Right lobe of liver (tissue), 4 donors: Measurements from ENCODE around the gene LCA5L.

Experiments used
- POLR2A ChIP-seq: fragments of 450-650 bp; IDR thresholded peaks from one replicate; pipeline ENCODE4 v1.6.1; 2017; ENCODE audit warnings: antibody characterized with exemption, mild to moderate bottlenecking
- TF ChIP-seq, protein P1 (sequence below), 4 donors: fragments of 200-600 bp in 3 of 4; fragments of 450-650 bp in 1 of 4; IDR thresholded peaks; one replicate each; pipeline versions ENCODE4 v1.5.1 to v1.8.0; 2016 to 2022; ENCODE audit warnings: antibody characterized with exemption in 4 of 4, mild to moderate bottlenecking in 2 of 4
- donor health status: DM: no; HTN: no; CAD: no.
- donor health status: DM: no; HTN: no; CAD: no.
- donor health status: DM: no; HTN: yes; CAD: no.

DNA sequence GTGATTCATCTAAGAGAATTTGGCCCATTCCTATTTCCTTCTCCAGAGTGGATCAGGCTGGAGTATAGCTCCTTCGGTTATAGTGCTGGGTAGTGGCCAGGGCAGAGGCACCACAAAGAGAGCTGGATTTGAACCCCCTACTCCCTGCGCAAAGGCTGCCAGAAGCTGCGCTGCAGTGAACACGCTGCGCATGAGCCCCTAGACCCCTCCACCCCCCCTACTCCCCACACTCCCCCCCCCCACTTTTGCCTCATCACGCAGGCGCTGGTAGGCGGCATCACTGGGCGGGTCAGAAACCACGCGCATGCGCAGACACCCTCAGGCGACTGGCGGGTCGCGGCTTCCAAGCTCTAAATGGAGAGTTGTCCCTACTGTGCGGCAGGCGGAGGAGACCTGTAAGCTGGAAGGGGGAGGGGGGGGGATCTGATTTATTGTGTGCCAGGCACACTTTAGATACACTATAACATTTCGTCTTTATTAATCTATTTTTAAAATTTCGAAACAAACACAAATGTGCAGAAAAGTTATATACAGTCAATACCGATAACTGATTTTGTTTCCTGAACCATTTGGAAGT lies 58.0 kb downstream of the LCA5L start:
- peak; percentile 44 for TF ChIP-seq POLR2A
- TF ChIP-seq, protein P1, sequence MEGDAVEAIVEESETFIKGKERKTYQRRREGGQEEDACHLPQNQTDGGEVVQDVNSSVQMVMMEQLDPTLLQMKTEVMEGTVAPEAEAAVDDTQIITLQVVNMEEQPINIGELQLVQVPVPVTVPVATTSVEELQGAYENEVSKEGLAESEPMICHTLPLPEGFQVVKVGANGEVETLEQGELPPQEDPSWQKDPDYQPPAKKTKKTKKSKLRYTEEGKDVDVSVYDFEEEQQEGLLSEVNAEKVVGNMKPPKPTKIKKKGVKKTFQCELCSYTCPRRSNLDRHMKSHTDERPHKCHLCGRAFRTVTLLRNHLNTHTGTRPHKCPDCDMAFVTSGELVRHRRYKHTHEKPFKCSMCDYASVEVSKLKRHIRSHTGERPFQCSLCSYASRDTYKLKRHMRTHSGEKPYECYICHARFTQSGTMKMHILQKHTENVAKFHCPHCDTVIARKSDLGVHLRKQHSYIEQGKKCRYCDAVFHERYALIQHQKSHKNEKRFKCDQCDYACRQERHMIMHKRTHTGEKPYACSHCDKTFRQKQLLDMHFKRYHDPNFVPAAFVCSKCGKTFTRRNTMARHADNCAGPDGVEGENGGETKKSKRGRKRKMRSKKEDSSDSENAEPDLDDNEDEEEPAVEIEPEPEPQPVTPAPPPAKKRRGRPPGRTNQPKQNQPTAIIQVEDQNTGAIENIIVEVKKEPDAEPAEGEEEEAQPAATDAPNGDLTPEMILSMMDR (IDR thresholded peaks at IDR 0.05) = no peak
